ENCODE data around the gene RAB40A.

RAB40A gene

GRCh38 chrX:103488332-103488731, 31.0 kb downstream of the RAB40A start:
- no peak overlapping the region for H4K8ac ChIP-seq (ENCODE audit: low read length)
- no peak overlapping the region for H2AK5ac ChIP-seq (ENCODE audit: low read length, severe bottlenecking)
- H3K4me2 ChIP-seq (ENCODE audit: low read length, poor library complexity, severe bottlenecking), result no peak overlapping the region
- H3K4ac ChIP-seq (ENCODE audit: low read depth in 1 of 2, low read length in 2 of 2), result no peak overlapping the region
- H4K91ac ChIP-seq (ENCODE audit: low read length), result no peak overlapping the region
- WGBS, result no CpG with 5 or more reads among the region's 4 CpGs
- no peaks in the 10 kb centered on the region for H3K79me1 ChIP-seq (replicated peaks; ENCODE audit: low read length, poor library complexity, severe bottlenecking)
- no peak overlapping the region for H2BK15ac ChIP-seq (ENCODE audit: low read depth, poor library complexity, severe bottlenecking)
- no peak overlapping the region for H3K4me3 ChIP-seq (ENCODE audit: insufficient read depth in 1 of 2, low read depth in 1 of 2, low read length in 2 of 2)
- no peaks in the 10 kb centered on the region for H3K4me1 ChIP-seq (ENCODE audit: control insufficient read depth, insufficient read depth, low read depth, low read length)
- H2BK120ac ChIP-seq (ENCODE audit: low read depth, low read length), result no peak overlapping the region
- no peaks in the 10 kb centered on the region for H3K36me3 ChIP-seq (ENCODE audit: control insufficient read depth in 1 of 2, insufficient read depth in 2 of 2, low read depth in 1 of 2, low read length in 2 of 2)
- H3K9me3 ChIP-seq (ENCODE audit: control insufficient read depth, low read length), result no peaks in the 10 kb centered on the region
- H3K27me3 ChIP-seq (ENCODE audit: control insufficient read depth in 1 of 2, insufficient read depth in 1 of 2, low read length in 2 of 2), result peaks cover 0 to 12% of the 10 kb centered on the region in 2 experiments
- H3K18ac ChIP-seq (ENCODE audit: low read depth in 1 of 2, low read length in 2 of 2), result no peak overlapping the region
- H2BK12ac ChIP-seq (ENCODE audit: low read length in 2 of 2), result no peak overlapping the region
- no peak overlapping the region for H2AFZ ChIP-seq (ENCODE audit: low read depth, low read length)
- peak; percentile 25 for DNase-seq
- H2BK5ac ChIP-seq (ENCODE audit: low read depth, low read length, poor library complexity, severe bottlenecking), result no peak overlapping the region
- H3K14ac ChIP-seq (ENCODE audit: low read length in 2 of 2), result no peak overlapping the region
- H3K23ac ChIP-seq (ENCODE audit: low read length in 2 of 2), result no peak overlapping the region
- H3K9ac ChIP-seq (ENCODE audit: low read length), result no peak overlapping the region
- H3K27ac ChIP-seq (ENCODE audit: low read length, poor library complexity, severe bottlenecking), result no peak overlapping the region

GRCh38 chrX:103483720-103484119, 35.6 kb downstream of the RAB40A start:
- Histone ChIP-seq H3K18ac (ENCODE audit: low read depth in 1 of 2, low read length in 2 of 2) (no peak overlapping the region), H3K14ac (ENCODE audit: low read length in 2 of 2) (no peak overlapping the region), H3K4me1 (ENCODE audit: control insufficient read depth, insufficient read depth, low read depth, low read length) (no peaks in the 10 kb centered on the region), H3K27ac (ENCODE audit: low read length, poor library complexity, severe bottlenecking) (no peak overlapping the region), H3K79me1 (replicated peaks; ENCODE audit: low read length, poor library complexity, severe bottlenecking) (no peaks in the 10 kb centered on the region), H3K4me3 (ENCODE audit: insufficient read depth in 1 of 2, low read depth in 1 of 2, low read length in 2 of 2) (no peak overlapping the region), H3K4me2 (ENCODE audit: low read length, poor library complexity, severe bottlenecking) (no peak overlapping the region), H3K27me3 (ENCODE audit: control insufficient read depth in 1 of 2, insufficient read depth in 1 of 2, low read length in 2 of 2) (peaks cover 0 to 6% of the 10 kb centered on the region in 2 experiments), H2BK12ac (ENCODE audit: low read length in 2 of 2) (no peak overlapping the region), H4K91ac (ENCODE audit: low read length) (no peak overlapping the region), H2BK5ac (ENCODE audit: low read depth, low read length, poor library complexity, severe bottlenecking) (no peak overlapping the region), H2BK120ac (ENCODE audit: low read depth, low read length) (no peak overlapping the region), H2AK5ac (ENCODE audit: low read length, severe bottlenecking) (no peak overlapping the region), H3K9me3 (ENCODE audit: control insufficient read depth, low read length) (no peaks in the 10 kb centered on the region), H3K36me3 (ENCODE audit: control insufficient read depth in 1 of 2, insufficient read depth in 2 of 2, low read depth in 1 of 2, low read length in 2 of 2) (no peaks in the 10 kb centered on the region), H2AFZ (ENCODE audit: low read depth, low read length) (no peak overlapping the region), H3K4ac (ENCODE audit: low read depth in 1 of 2, low read length in 2 of 2) (no peak overlapping the region), H3K23ac (ENCODE audit: low read length in 2 of 2) (no peak overlapping the region), H2BK15ac (ENCODE audit: low read depth, poor library complexity, severe bottlenecking) (no peak overlapping the region), H4K8ac (ENCODE audit: low read length) (no peak overlapping the region), H3K9ac (ENCODE audit: low read length) (no peak overlapping the region)
- no peak for DNase-seq
- WGBS, result 94% methylated on average over 2 of the region's 4 CpGs

- H2BK15ac ChIP-seq (ENCODE audit: low read depth, poor library complexity, severe bottlenecking), result no peak overlapping the region
- H3K23ac ChIP-seq (ENCODE audit: low read length in 2 of 2), result no peak overlapping the region
- no peaks in the 10 kb centered on the region for H3K27me3 ChIP-seq (ENCODE audit: control insufficient read depth in 1 of 2, insufficient read depth in 1 of 2, low read length in 2 of 2)
- no peak overlapping the region for H3K18ac ChIP-seq (ENCODE audit: low read depth in 1 of 2, low read length in 2 of 2)
- DNase-seq, result no peak
- 50% methylated on average over 2 of the region's 2 CpGs for WGBS
- no peaks in the 10 kb centered on the region for H3K9me3 ChIP-seq (ENCODE audit: control insufficient read depth, low read length)
- H3K79me1 ChIP-seq (replicated peaks; ENCODE audit: low read length, poor library complexity, severe bottlenecking), result no peaks in the 10 kb centered on the region
- H2AK5ac ChIP-seq (ENCODE audit: low read length, severe bottlenecking), result no peak overlapping the region
- no peak overlapping the region for H3K4ac ChIP-seq (ENCODE audit: low read depth in 1 of 2, low read length in 2 of 2)
- H3K4me3 ChIP-seq (ENCODE audit: insufficient read depth in 1 of 2, low read depth in 1 of 2, low read length in 2 of 2), result no peak overlapping the region
- no peak overlapping the region for H4K8ac ChIP-seq (ENCODE audit: low read length)
- H2BK12ac ChIP-seq (ENCODE audit: low read length in 2 of 2), result no peak overlapping the region
- H3K4me1 ChIP-seq (ENCODE audit: control insufficient read depth, insufficient read depth, low read depth, low read length), result no peaks in the 10 kb centered on the region
- no peak overlapping the region for H2BK5ac ChIP-seq (ENCODE audit: low read depth, low read length, poor library complexity, severe bottlenecking)
- no peak overlapping the region for H3K27ac ChIP-seq (ENCODE audit: low read length, poor library complexity, severe bottlenecking)
- H3K9ac ChIP-seq (ENCODE audit: low read length), result no peak overlapping the region
- H2AFZ ChIP-seq (ENCODE audit: low read depth, low read length), result no peak overlapping the region
- no peak overlapping the region for H4K91ac ChIP-seq (ENCODE audit: low read length)
- no peak overlapping the region for H2BK120ac ChIP-seq (ENCODE audit: low read depth, low read length)
- H3K4me2 ChIP-seq (ENCODE audit: low read length, poor library complexity, severe bottlenecking), result no peak overlapping the region
- H3K14ac ChIP-seq (ENCODE audit: low read length in 2 of 2), result no peak overlapping the region
- H3K36me3 ChIP-seq (ENCODE audit: control insufficient read depth in 1 of 2, insufficient read depth in 2 of 2, low read depth in 1 of 2, low read length in 2 of 2), result no peaks in the 10 kb centered on the region
Measured at GRCh38 chrX:103480526-103480925, 38.8 kb downstream of the RAB40A start.

- no peak overlapping the region for H2BK5ac ChIP-seq (ENCODE audit: low read depth, low read length, poor library complexity, severe bottlenecking)
- no peak overlapping the region for H2BK12ac ChIP-seq (ENCODE audit: low read length in 2 of 2)
- H2BK120ac ChIP-seq (ENCODE audit: low read depth, low read length), result no peak overlapping the region
- H3K4me3 ChIP-seq (ENCODE audit: insufficient read depth in 1 of 2, low read depth in 1 of 2, low read length in 2 of 2), result no peak overlapping the region
- no peak overlapping the region for H2BK15ac ChIP-seq (ENCODE audit: low read depth, poor library complexity, severe bottlenecking)
- no peak overlapping the region for H3K23ac ChIP-seq (ENCODE audit: low read length in 2 of 2)
- H3K14ac ChIP-seq (ENCODE audit: low read length in 2 of 2), result no peak overlapping the region
- no peak for DNase-seq
- H3K36me3 ChIP-seq (ENCODE audit: control insufficient read depth in 1 of 2, insufficient read depth in 2 of 2, low read depth in 1 of 2, low read length in 2 of 2), result no peaks in the 10 kb centered on the region
- H4K91ac ChIP-seq (ENCODE audit: low read length), result no peak overlapping the region
- no peak overlapping the region for H2AK5ac ChIP-seq (ENCODE audit: low read length, severe bottlenecking)
- H3K27me3 ChIP-seq (ENCODE audit: control insufficient read depth in 1 of 2, insufficient read depth in 1 of 2, low read length in 2 of 2), result no peaks in the 10 kb centered on the region
- H3K4ac ChIP-seq (ENCODE audit: low read depth in 1 of 2, low read length in 2 of 2), result no peak overlapping the region
- H3K18ac ChIP-seq (ENCODE audit: low read depth in 1 of 2, low read length in 2 of 2), result no peak overlapping the region
- H3K79me1 ChIP-seq (replicated peaks; ENCODE audit: low read length, poor library complexity, severe bottlenecking), result no peaks in the 10 kb centered on the region
- no peak overlapping the region for H3K27ac ChIP-seq (ENCODE audit: low read length, poor library complexity, severe bottlenecking)
- no peak overlapping the region for H3K4me2 ChIP-seq (ENCODE audit: low read length, poor library complexity, severe bottlenecking)
- H3K4me1 ChIP-seq (ENCODE audit: control insufficient read depth, insufficient read depth, low read depth, low read length), result no peaks in the 10 kb centered on the region
- peak overlapping the region; percentile 41 for H3K9ac ChIP-seq (ENCODE audit: low read length)
- H3K9me3 ChIP-seq (ENCODE audit: control insufficient read depth, low read length), result no peaks in the 10 kb centered on the region
- H2AFZ ChIP-seq (ENCODE audit: low read depth, low read length), result no peak overlapping the region
- no peak overlapping the region for H4K8ac ChIP-seq (ENCODE audit: low read length)
Measured at GRCh38 chrX:103477496-103477895, 41.8 kb downstream of the RAB40A start.
